GM12878 (cell line): ENCODE data around the gene NTM. TPM values are rescaled to one million over a fixed set of nuclear protein-coding genes. Genes with fewer than 3 reads are reported as not detected.
"Not testable (repeated sequence)": the region's sequence is repeated elsewhere in the genome, so short reads cannot be mapped to it uniquely, and the experiment has no call there.

ENCODE experiments used
- ATAC-seq: fragments of 200-7000 bp; cut with Tn5 transposase; 3 replicates; pipeline ENCODE4 v1.9.1; 2020; ENCODE audit warnings: mild to moderate bottlenecking, moderate library complexity
- BruUV-seq: library from RNA; stranded (reverse); fragments of 400-500 nt; replicated peaks from 2 replicates; lab custom pipeline; 2021; lab: Mats Ljungman, UMichigan
- CTCF ChIA-PET: fragments of 300-600 bp; sonication (Branson Sonifier 250); formaldehyde crosslinking; extraction: SDS; loops from one replicate; lab custom pipeline; 2021; ENCODE audit warnings: inconsistent platforms; lab: Yijun Ruan, JAX
- POLR2A ChIA-PET: fragments of 350-600 bp; formaldehyde crosslinking; extraction: SDS; loops from one replicate; lab custom pipeline; 2021; ENCODE audit warnings: inconsistent platforms; lab: Charles Lee
- RAD21 ChIA-PET: fragments of 300-600 bp; sonication (Branson Sonifier 250); formaldehyde crosslinking; loops from one replicate; lab custom pipeline; 2023; ENCODE audit warnings: antibody characterized with exemption; ENCODE audit not compliant: unreplicated experiment; lab: Charles Lee
- SMC1A ChIA-PET: fragments of 300-600 bp; sonication (Branson Sonifier 250); formaldehyde crosslinking; loops from one replicate; lab custom pipeline; 2023; ENCODE audit not compliant: unreplicated experiment, uncharacterized antibody; lab: Charles Lee
- DNase-seq: peaks from one replicate; pipeline ENCODE4 v3.0.0-alpha.2; 2011; ENCODE audit warnings: low read depth, low spot score
- FAIRE-seq: peaks from 3 replicates; lab custom pipeline; 2011; peaks lifted over from hg19 to GRCh38; lab: Jason Lieb, UNC
- H2AFZ ChIP-seq: 2 replicates; pipeline ENCODE4 v1.6.0; 2011; ENCODE audit warnings: low read depth, low read length, control low read depth; ENCODE audit not compliant: control insufficient read depth
- H3K27ac ChIP-seq: 2 replicates; pipeline ENCODE4 v1.5.1; 2011; ENCODE audit warnings: control low read depth; ENCODE audit not compliant: control insufficient read depth, insufficient read depth
- H3K27me3 ChIP-seq, 2 experiments: replicated peaks in 1 of 2; 2 replicates each; pipeline versions ENCODE4 v1.6.0 to v1.6.1; 2011; ENCODE audit warnings: low read length in 1 of 2; ENCODE audit not compliant: control insufficient read depth in 2 of 2, insufficient read depth in 2 of 2
- H3K36me3 ChIP-seq, 2 experiments: 2 replicates each; pipeline ENCODE4 v1.5.1; 2011; ENCODE audit warnings: low read length in 1 of 2; ENCODE audit not compliant: control insufficient read depth in 2 of 2, insufficient read depth in 2 of 2
- H3K4me1 ChIP-seq: 2 replicates; pipeline ENCODE4 v1.6.1; 2011; ENCODE audit warnings: mild to moderate bottlenecking, low read length, moderate library complexity, mixed read lengths; ENCODE audit not compliant: control insufficient read depth, insufficient read depth
- H3K4me2 ChIP-seq: 2 replicates; pipeline ENCODE4 v1.6.0; 2011; ENCODE audit warnings: control low read depth; ENCODE audit not compliant: control insufficient read depth, insufficient read depth
- H3K4me3 ChIP-seq: fragments of 200-600 bp; sonication (generic); 2 replicates; pipeline ENCODE4 v1.5.1; 2016
- H3K79me2 ChIP-seq: 2 replicates; pipeline ENCODE4 v1.6.0; 2011; ENCODE audit warnings: low read length; ENCODE audit not compliant: control insufficient read depth, insufficient read depth
- H3K9ac ChIP-seq: 2 replicates; pipeline ENCODE4 v1.8.0; 2011; ENCODE audit warnings: low read length, control low read depth, mixed read lengths; ENCODE audit not compliant: control insufficient read depth, insufficient read depth
- H3K9me3 ChIP-seq: replicated peaks from 3 replicates; pipeline ENCODE4 v1.5.1; 2011; ENCODE audit warnings: mild to moderate bottlenecking, low read length; ENCODE audit not compliant: control insufficient read depth, insufficient read depth
- H4K20me1 ChIP-seq: 2 replicates; pipeline ENCODE4 v1.6.0; 2011; ENCODE audit not compliant: control insufficient read depth, insufficient read depth
- CREB1 ChIP-seq: IDR thresholded peaks from 2 replicates; pipeline ENCODE4 v1.6.1; 2012; ENCODE audit warnings: low read depth, mild to moderate bottlenecking, inconsistent platforms
- CREM ChIP-seq: IDR thresholded peaks from 2 replicates; pipeline ENCODE4 v1.6.1; 2014; ENCODE audit warnings: antibody characterized with exemption, low read depth
- E2F4 ChIP-seq: IDR thresholded peaks from 2 replicates; pipeline ENCODE4 v1.6.1; 2012; ENCODE audit warnings: low read depth, low read length, improper control_type of control experiment
- WGBS: methylation state at CpG from one replicate; pipeline ENCODE4 v1.1.6; 2016; ENCODE audit warnings: low lambda C conversion rate; ENCODE audit not compliant: insufficient replicate concordance, insufficient coverage; ENCODE audit errors: missing lambda C conversion rate; 5-methylcytosine and 5-hydroxymethylcytosine counted together
- in situ Hi-C: fragments of 300-500 bp; cut with MboI; formaldehyde crosslinking; loops from 9 replicates; pipeline ENCODE4 v1.14.3; 2018; ENCODE audit warnings: mixed read lengths
- intact Hi-C: fragments of 100-400 bp; cut with micrococcal nuclease; formaldehyde crosslinking; loops from one replicate; pipeline ENCODE4 v1.14.2; 2022; ENCODE audit not compliant: unreplicated experiment
- polyA plus RNA-seq, 11 experiments: library from polyadenylated mRNA; depleted of rRNA in 4 of 11; unstranded in 6 of 11; stranded (reverse) in 5 of 11; fragments of >200 nt; fragmentation: Nextera tagmentation in 4 of 11; fragmentation: Illumina TruSeq in 1 of 11; extraction: Ambion mirVana in 4 of 11; extraction: Trizol in 1 of 11; gene quantifications; 1 replicate in 1 of 11; 2 replicates in 10 of 11; pipeline versions ENCODE4 v1.2.1 to v1.2.3, GENCODE V29; 2011 to 2016; ENCODE audit warnings: inconsistent platforms in 2 of 11, missing spikeins in 2 of 11, low read depth in 1 of 11
- total RNA-seq, 4 experiments: library from RNA; depleted of rRNA in 3 of 4; stranded (reverse); fragments of >200 nt in 3 of 4; fragmentation: Illumina TruSeq in 1 of 4; extraction: Trizol in 1 of 4; gene quantifications; 2 replicates each; pipeline versions ENCODE4 v1.2.1 to v1.2.3, GENCODE V29; 2013 to 2021

The NTM gene
- total and polyA plus RNA-seq, 10 of the 15 experiments (the other 5 are each of a cell fraction or from before 2014, with no cell fraction given): not detected

GRCh38 chr11:132069593-132069992, 699.2 kb downstream of the NTM start:
- H3K4me2 ChIP-seq, in situ Hi-C loops, H3K36me3 ChIP-seq, POLR2A ChIA-PET, intact Hi-C loops, H3K9me3 ChIP-seq, H3K4me3 ChIP-seq, H3K79me2 ChIP-seq, FAIRE-seq, H4K20me1 ChIP-seq, RAD21 ChIA-PET, CTCF ChIA-PET, H3K4me1 ChIP-seq, H3K9ac ChIP-seq, SMC1A ChIA-PET, H3K27ac ChIP-seq, H2AFZ ChIP-seq, DNase-seq, H3K27me3 ChIP-seq, ATAC-seq, BruUV-seq: not testable (repeated sequence)
- WGBS: 13% methylated on average over 15 of the region's 15 CpGs
- TF ChIP-seq CREM: 0 out of 2 replicates have a peak, but pooled peaks have one; percentile 11
- TF ChIP-seq CREB1: peak; percentile 28; the same call in 1 of the 2 replicates
- TF ChIP-seq E2F4: 0 out of 2 replicates have a peak, but pooled peaks have one; percentile 7

- POLR2A ChIA-PET, H3K27me3 ChIP-seq, H3K9ac ChIP-seq: not testable (repeated sequence)
Measured at GRCh38 chr11:132070907-132071306, 700.5 kb downstream of the NTM start.

More at GRCh38 chr11:132070907-132071306, 700.5 kb downstream of the NTM start:
- in situ Hi-C loops, H3K36me3 ChIP-seq, H3K4me3 ChIP-seq: not testable (repeated sequence)
- 0 out of 2 replicates have a peak, but pooled peaks have one; percentile 34 for TF ChIP-seq CREB1
- TF ChIP-seq, all 136 proteins: peak for 1; not testable (repeated sequence) for 135
- WGBS: 5% methylated on average over 15 of the region's 17 CpGs
- ATAC-seq, SMC1A ChIA-PET, BruUV-seq, DNase-seq, H4K20me1 ChIP-seq, RAD21 ChIA-PET, H3K27ac ChIP-seq, FAIRE-seq, intact Hi-C loops, H2AFZ ChIP-seq, H3K4me2 ChIP-seq, H3K4me1 ChIP-seq, CTCF ChIA-PET, H3K79me2 ChIP-seq, H3K9me3 ChIP-seq: not testable (repeated sequence)
